HG03521 (cell line): ENCODE results near the gene ISM1.
"Not testable (repeated sequence)": the region's sequence is repeated elsewhere in the genome, so short reads cannot be mapped to it uniquely, and the experiment has no call there.

Experiments
- ATAC-seq: cut with Tn5 transposase; IDR thresholded peaks from one replicate; pipeline ENCODE4 v1.9.1; 2021; ENCODE audit warnings: mild to moderate bottlenecking, moderate library complexity; ENCODE audit not compliant: unreplicated experiment

Gene ISM1

GRCh38 chr20:13221313-13221672, 219 bp downstream of the ISM1 start:
- peak; percentile 28 for ATAC-seq

GRCh38 chr20:13221673-13222318, 722 bp downstream of the ISM1 start:
- peak; percentile 90 for ATAC-seq

DNA sequence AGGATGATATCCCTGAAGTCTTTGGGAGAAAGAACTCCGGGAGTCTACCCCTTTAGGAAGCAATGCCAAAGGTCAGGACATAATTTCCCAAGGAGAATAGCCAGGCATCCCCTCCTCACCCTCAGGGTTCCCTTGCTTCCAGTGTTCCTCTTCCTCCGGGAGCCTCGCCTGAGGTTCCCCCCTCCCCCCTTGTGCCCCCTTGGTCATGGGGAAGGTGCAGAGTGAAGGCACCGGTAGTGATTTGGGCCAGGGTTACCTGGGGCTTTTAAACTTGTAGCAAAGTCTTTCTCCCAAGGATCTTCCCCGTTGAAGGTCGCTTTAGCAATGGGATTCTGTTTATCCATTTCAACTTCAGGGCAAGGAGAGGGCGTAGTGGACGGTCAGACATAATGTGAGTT, 1.2 kb downstream of the ISM1 start:
- ATAC-seq: no peak

- ATAC-seq: no peak
Observed at GRCh38 chr20:13223736-13224520, 2.9 kb downstream of the ISM1 start.

- ATAC-seq: no peak
Observed at GRCh38 chr20:13226367-13226766, 5.3 kb downstream of the ISM1 start.

- ATAC-seq: no peak
Observed at GRCh38 chr20:13228771-13229170, 7.7 kb downstream of the ISM1 start.

DNA sequence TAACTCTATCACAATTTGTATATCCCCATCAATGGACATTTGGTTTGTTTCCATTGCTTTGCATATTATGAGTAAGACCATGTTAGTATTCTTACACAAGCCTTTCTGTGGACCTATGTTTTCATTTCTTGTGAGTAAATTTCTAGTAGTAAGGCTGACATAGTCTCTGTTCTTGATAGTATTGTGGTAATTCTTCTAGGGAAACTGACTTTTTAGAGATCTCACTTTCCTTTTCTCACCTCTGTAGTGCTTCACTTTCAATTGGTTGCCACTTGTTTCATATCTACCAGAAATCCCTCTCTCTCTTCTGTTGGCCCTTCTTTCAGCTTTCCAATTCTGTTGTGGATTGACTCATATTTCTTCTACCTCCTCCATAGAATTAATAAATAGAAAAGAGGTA, 8.5 kb downstream of the ISM1 start:
- ATAC-seq: peak; percentile 64

- ATAC-seq: no peak
Observed at GRCh38 chr20:13231031-13231752, 10.1 kb downstream of the ISM1 start.

DNA sequence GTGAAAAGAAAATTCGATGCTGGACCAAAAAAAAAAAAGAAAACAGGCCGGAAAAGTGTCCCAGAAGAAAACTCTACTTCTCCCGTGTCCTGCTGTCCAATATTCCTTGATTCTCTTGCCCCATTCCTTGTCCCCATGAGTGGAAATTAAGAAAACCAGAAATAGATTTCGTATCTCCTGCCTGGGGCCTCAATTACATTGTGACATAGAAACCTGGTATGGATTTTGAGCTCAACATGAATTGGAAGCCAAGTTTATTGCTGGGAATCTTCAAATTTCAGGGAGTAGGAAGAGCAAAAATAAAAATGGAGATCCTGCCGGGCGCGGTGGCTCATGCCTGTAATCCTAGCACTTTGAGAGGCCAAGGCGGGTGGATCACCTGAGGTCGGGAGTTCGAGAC, 11.9 kb downstream of the ISM1 start:
- ATAC-seq: no peak

DNA sequence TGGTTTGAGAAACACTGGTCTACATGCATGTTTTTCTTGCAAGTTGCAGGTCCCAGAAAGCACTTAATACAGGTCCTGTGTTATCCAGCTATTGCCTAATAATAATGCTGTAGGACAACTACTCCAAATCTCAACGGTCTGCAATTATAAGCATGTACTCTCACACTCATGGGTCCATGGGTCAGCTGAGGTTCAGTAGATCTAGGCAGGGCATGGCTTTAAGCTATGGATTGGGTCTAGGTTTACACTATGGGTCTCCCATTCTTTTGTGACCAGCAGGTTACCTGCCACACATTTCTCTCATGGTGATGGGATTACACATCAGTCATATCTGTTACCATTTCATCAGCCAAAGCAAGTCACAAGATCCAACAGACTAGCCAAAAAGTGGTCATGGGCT, 13.9 kb downstream of the ISM1 start:
- ATAC-seq: no peak

- not testable (repeated sequence) for ATAC-seq
Observed at GRCh38 chr20:13236360-13236759, 15.3 kb downstream of the ISM1 start.

- no peak for ATAC-seq
Observed at GRCh38 chr20:13236990-13237720, 16.1 kb downstream of the ISM1 start.

GRCh38 chr20:13238001-13238653, 17.1 kb downstream of the ISM1 start:
- ATAC-seq: no peak

GRCh38 chr20:13243826-13244376, 22.8 kb downstream of the ISM1 start:
- no peak for ATAC-seq

GRCh38 chr20:13245250-13245723, 24.2 kb downstream of the ISM1 start:
- no peak for ATAC-seq

- ATAC-seq: no peak
Observed at GRCh38 chr20:13249118-13249797, 28.2 kb downstream of the ISM1 start.

DNA sequence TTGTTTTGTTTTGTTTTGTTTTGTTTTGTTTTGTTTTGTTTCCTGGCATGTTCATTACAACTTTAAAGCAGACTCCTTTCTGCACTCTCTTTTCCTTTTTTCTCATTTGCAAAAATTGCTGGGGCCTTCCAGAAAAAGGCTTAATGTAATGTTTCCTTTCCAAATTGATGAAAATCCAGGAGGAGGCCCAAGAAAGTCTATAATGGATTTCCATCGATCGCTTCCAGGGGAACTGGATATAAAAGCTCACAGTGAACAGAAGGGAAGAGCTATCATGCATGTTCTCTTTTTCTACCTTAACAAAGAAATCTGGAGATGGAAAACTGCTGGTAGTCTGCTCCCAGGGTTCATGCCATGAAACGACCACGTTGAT, 28.7 kb downstream of the ISM1 start:
- ATAC-seq: no peak

DNA sequence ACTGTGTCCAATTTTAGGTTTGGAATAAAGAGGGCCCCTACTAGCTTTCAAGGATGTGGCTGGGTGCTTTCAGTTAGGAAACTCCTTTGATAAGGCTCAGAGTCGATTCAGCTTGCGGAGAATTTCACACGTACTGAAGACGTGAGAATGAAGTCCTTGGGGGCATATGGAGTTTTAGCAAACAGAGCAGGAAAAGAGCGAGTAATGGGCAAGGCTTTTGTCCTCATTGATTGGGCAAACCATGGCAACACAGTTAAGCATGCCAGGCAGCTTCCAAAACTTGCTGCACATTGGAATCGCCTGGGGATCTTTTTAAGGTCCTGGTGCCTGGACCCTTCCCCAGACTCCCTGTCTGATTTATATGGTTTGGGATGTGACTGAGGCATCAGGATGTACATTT, 29.2 kb downstream of the ISM1 start:
- ATAC-seq: no peak

GRCh38 chr20:13251106-13251903, 30.2 kb downstream of the ISM1 start:
- ATAC-seq: no peak
